Caco-2 (cell line): Measurements from ENCODE around the gene GPC1. TPM values are rescaled to one million over a fixed set of nuclear protein-coding genes. Genes with fewer than 3 reads are reported as not detected.

Source experiments
- BruUV-seq: library from RNA; stranded (reverse); fragments of 400-500 nt; replicated peaks from 2 replicates; lab custom pipeline; 2021; lab: Mats Ljungman, UMichigan
- CTCF ChIA-PET: fragments of 300-600 bp; sonication (Branson Sonifier 250); formaldehyde crosslinking; loops from one replicate; lab custom pipeline; 2022; ENCODE audit warnings: antibody characterized with exemption; lab: Charles Lee
- POLR2A ChIA-PET: fragments of 300-600 bp; sonication (Branson Sonifier 250); formaldehyde crosslinking; loops from one replicate; lab custom pipeline; 2022; ENCODE audit warnings: antibody characterized with exemption; lab: Charles Lee
- DNase-seq, 2 experiments: peaks; one replicate each; pipeline versions ENCODE4 v3.0.0 to v3.0.0-alpha.2; 2020 to 2022
- H3K27me3 ChIP-seq: replicated peaks from 2 replicates; pipeline ENCODE4 v1.6.0; 2011; ENCODE audit warnings: low read length; ENCODE audit not compliant: control insufficient read depth, insufficient read depth
- H3K36me3 ChIP-seq: 2 replicates; pipeline ENCODE4 v1.5.1; 2011; ENCODE audit warnings: low read length; ENCODE audit not compliant: control insufficient read depth, insufficient read depth
- H3K4me1 ChIP-seq: fragments of 250-450 bp; sonication (Bioruptor Pico); 2 replicates; pipeline ENCODE4 v1.5.1; 2020; ENCODE audit warnings: mild to moderate bottlenecking
- H3K4me3 ChIP-seq: 2 replicates; pipeline ENCODE4 v1.5.1; 2011; ENCODE audit warnings: low read depth, mild to moderate bottlenecking, control low read depth, low read length
- H3K9me3 ChIP-seq: fragments of 250-450 bp; sonication (Bioruptor Pico); 2 replicates; pipeline ENCODE4 v1.5.1; 2020; ENCODE audit warnings: mild to moderate bottlenecking, moderate library complexity
- H3K27ac Mint-ChIP-seq: one replicate; pipeline ENCODE4 v1.8.0; 2022; ENCODE audit warnings: mixed read lengths; ENCODE audit not compliant: unreplicated experiment
- H3K27me3 Mint-ChIP-seq: one replicate; pipeline ENCODE4 v1.8.0; 2022; ENCODE audit warnings: mixed read lengths; ENCODE audit not compliant: insufficient read depth, unreplicated experiment
- H3K36me3 Mint-ChIP-seq: one replicate; pipeline ENCODE4 v1.8.0; 2022; ENCODE audit warnings: mild to moderate bottlenecking, mixed read lengths; ENCODE audit not compliant: insufficient read depth, unreplicated experiment
- H3K4me1 Mint-ChIP-seq: one replicate; pipeline ENCODE4 v1.8.0; 2022; ENCODE audit warnings: low read depth, mixed read lengths; ENCODE audit not compliant: unreplicated experiment
- H3K4me3 Mint-ChIP-seq: one replicate; pipeline ENCODE4 v1.8.0; 2022; ENCODE audit warnings: mild to moderate bottlenecking, moderate library complexity, mixed read lengths; ENCODE audit not compliant: unreplicated experiment
- H3K9me3 Mint-ChIP-seq: one replicate; pipeline ENCODE4 v1.8.0; 2022; ENCODE audit warnings: mixed read lengths; ENCODE audit not compliant: unreplicated experiment
- CTCF ChIP-seq, 2 experiments: fragments of 200-600 bp in 1 of 2; IDR thresholded peaks; 1 replicate in 1 of 2; 2 replicates in 1 of 2; pipeline versions ENCODE4 v1.5.1 to v1.8.0; 2011 to 2022; ENCODE audit warnings: antibody characterized with exemption in 1 of 2, control low read depth in 1 of 2, inconsistent platforms in 1 of 2, low read depth in 1 of 2, low read length in 1 of 2, mild to moderate bottlenecking in 1 of 2, moderate library complexity in 1 of 2; ENCODE audit not compliant: insufficient read depth in 1 of 2, severe bottlenecking in 1 of 2, unreplicated experiment in 1 of 2
- intact Hi-C: fragments of 100-400 bp; cut with micrococcal nuclease; formaldehyde crosslinking; loops from one replicate; pipeline ENCODE4 v1.10.0; 2022; ENCODE audit not compliant: unreplicated experiment
- total RNA-seq: library from RNA; stranded (reverse); gene quantifications from 2 replicates; pipeline ENCODE4 v1.2.3, GENCODE V29; 2022

GPC1 gene
- total RNA-seq, 1 experiment from 2014 or later: 45.2 TPM

GRCh38 chr2:240478346-240479110, 43.1 kb downstream of the GPC1 start:
- Histone ChIP-seq H3K4me3 (no peak overlapping the region), H3K4me1 (no peaks in the 10 kb centered on the region), H3K36me3 (no peaks in the 10 kb centered on the region), H3K27me3 (no peaks in the 10 kb centered on the region), H3K9me3 (no peaks in the 10 kb centered on the region)
- H3K9me3 Mint-ChIP-seq: peaks cover 3% of the 10 kb centered on the region
- intact Hi-C loops: no loop called here
- no peak overlapping the region for H3K4me3 Mint-ChIP-seq
- H3K27me3 Mint-ChIP-seq: no peaks in the 10 kb centered on the region
- DNase-seq: no peak
- peaks cover 6% of the 10 kb centered on the region for H3K36me3 Mint-ChIP-seq
- ChIA-PET CTCF (no interaction called here), POLR2A (no interaction called here)
- no peaks in the 10 kb centered on the region for H3K4me1 Mint-ChIP-seq
- no peak for TF ChIP-seq CTCF (IDR thresholded peaks at IDR 0.05; ENCODE audit: insufficient read depth in 1 of 2, low read depth in 1 of 2, low read length in 1 of 2, severe bottlenecking in 1 of 2, unreplicated experiment in 1 of 2)
- no peak overlapping the region for H3K27ac Mint-ChIP-seq
- no TSS peak for BruUV-seq

GRCh38 chr2:240479111-240479501, 43.6 kb downstream of the GPC1 start:
- no TSS peak for BruUV-seq
- H3K36me3 Mint-ChIP-seq: peaks cover 6% of the 10 kb centered on the region
- no peaks in the 10 kb centered on the region for H3K36me3 ChIP-seq
- H3K27ac Mint-ChIP-seq: no peak overlapping the region
- no peaks in the 10 kb centered on the region for H3K4me1 ChIP-seq
- no peak overlapping the region for H3K4me3 ChIP-seq
- H3K4me1 Mint-ChIP-seq: no peaks in the 10 kb centered on the region
- DNase-seq: no peak
- no peaks in the 10 kb centered on the region for H3K9me3 ChIP-seq
- TF ChIP-seq CTCF (IDR thresholded peaks at IDR 0.05; ENCODE audit: insufficient read depth in 1 of 2, low read depth in 1 of 2, low read length in 1 of 2, severe bottlenecking in 1 of 2, unreplicated experiment in 1 of 2): no peak
- CTCF ChIA-PET: no interaction called here
- intact Hi-C loops: no loop called here
- no peaks in the 10 kb centered on the region for H3K27me3 Mint-ChIP-seq
- H3K4me3 Mint-ChIP-seq: no peak overlapping the region
- H3K27me3 ChIP-seq: no peaks in the 10 kb centered on the region
- H3K9me3 Mint-ChIP-seq: no peaks in the 10 kb centered on the region
- POLR2A ChIA-PET: no interaction called here

- BruUV-seq: no TSS peak
- intact Hi-C loops: no loop called here
- Mint-ChIP-seq H3K36me3 (peaks cover 6% of the 10 kb centered on the region), H3K27ac (no peak overlapping the region), H3K9me3 (no peaks in the 10 kb centered on the region), H3K27me3 (no peaks in the 10 kb centered on the region), H3K4me3 (no peak overlapping the region), H3K4me1 (no peaks in the 10 kb centered on the region)
- Histone ChIP-seq H3K4me3 (no peak overlapping the region), H3K27me3 (no peaks in the 10 kb centered on the region), H3K9me3 (no peaks in the 10 kb centered on the region), H3K36me3 (no peaks in the 10 kb centered on the region), H3K4me1 (no peaks in the 10 kb centered on the region)
- no peak for DNase-seq
- ChIA-PET POLR2A (no interaction called here), CTCF (no interaction called here)
- TF ChIP-seq CTCF (IDR thresholded peaks at IDR 0.05; ENCODE audit: insufficient read depth in 1 of 2, low read depth in 1 of 2, low read length in 1 of 2, severe bottlenecking in 1 of 2, unreplicated experiment in 1 of 2): no peak
Observed at GRCh38 chr2:240480834-240481623, 45.6 kb downstream of the GPC1 start.
